GM12801 (cell line): ENCODE results near the gene ACOX2.

Source experiments
- CTCF ChIP-seq: IDR thresholded peaks from one replicate; pipeline ENCODE4 v1.5.1; 2011; ENCODE audit warnings: control low read depth; ENCODE audit not compliant: insufficient read length; ENCODE audit errors: extremely low read depth

ACOX2 gene

GRCh38 chr3:58536501-58537411 lies at the start of gene ACOX2:
Gene ACOX2, minus strand, starts transcription at chr3:58537190. Its CDS starts 2,084 bp downstream, at chr3:58535106.
- no peak for TF ChIP-seq CTCF

GRCh38 chr3:58585994-58586393 lies 49.0 kb upstream of the ACOX2 start:
- no peak for TF ChIP-seq CTCF

- no peak for TF ChIP-seq CTCF
Observed at GRCh38 chr3:58585005-58585786, 48.2 kb upstream of the ACOX2 start.

- no peak for TF ChIP-seq CTCF
Observed at GRCh38 chr3:58584690-58585004, 47.7 kb upstream of the ACOX2 start.

- no peak for TF ChIP-seq CTCF
Observed at GRCh38 chr3:58581328-58582091, 44.5 kb upstream of the ACOX2 start.

GRCh38 chr3:58580826-58581327 lies 43.9 kb upstream of the ACOX2 start:
- TF ChIP-seq CTCF, result no peak

- no peak for TF ChIP-seq CTCF
Observed at GRCh38 chr3:58578873-58579272, 41.9 kb upstream of the ACOX2 start.
